ENCODE results near the gene CYBA. TPM values are rescaled to one million over a fixed set of nuclear protein-coding genes. Genes with fewer than 3 reads are reported as not detected.

The CYBA gene
- total and polyA plus RNA-seq, 10 of the 15 experiments (the other 5 are each of a cell fraction or from before 2014, with no cell fraction given), result 0.55 to 598 (median 258) TPM

GRCh38 chr16:88686439-88687253, 35.8 kb upstream of the CYBA start, which contains the start of gene SNAI3 (continued):
- TF ChIP-seq BHLHE40 (IDR thresholded peaks at IDR 0.05; ENCODE audit: borderline replicate concordance in 1 of 2, low read depth in 2 of 2, low read length in 1 of 2) (peak in 1 of 2 experiments; percentile 57; a peak in 1 of 4 replicates), EGR1 (IDR thresholded peaks at IDR 0.05; ENCODE audit: borderline replicate concordance in 1 of 2, low read depth in 2 of 2, low read length in 2 of 2) (peak in 1 of 2 experiments; percentile 65; a peak in 1 of 3 replicates), CHD4 (IDR thresholded peaks at IDR 0.05) (no peak), MXI1 (IDR thresholded peaks at IDR 0.05; ENCODE audit: low read depth, low read length) (0 out of 2 replicates have a peak, but pooled peaks have one; percentile 22)

- in situ Hi-C loops (cut with MboI), result no loop called here
- H3K79me2 ChIP-seq (ENCODE audit: control insufficient read depth, insufficient read depth, low read length), result no peaks in the 10 kb centered on the region
- peak overlapping the region; percentile 52; the same call in 1 of the 2 replicates for H3K9ac ChIP-seq (ENCODE audit: control insufficient read depth, insufficient read depth, low read length)
- FAIRE-seq (no peak), ATAC-seq (peak; percentile 8), DNase-seq (ENCODE audit: low read depth, low spot score) (no peak)
- H4K20me1 ChIP-seq (ENCODE audit: control insufficient read depth, insufficient read depth), result no peaks in the 10 kb centered on the region
- H3K4me3 ChIP-seq, result peak overlapping the region; percentile 98
- peaks cover 34% of the 10 kb centered on the region for H3K4me1 ChIP-seq (ENCODE audit: control insufficient read depth, insufficient read depth, low read length)
- ChIA-PET POLR2A (interaction anchor here (1.5 kb wide), 1 partner anchor 15 kb away, joined by 4 read pairs; no protein-coding TSS in a partner anchor), RAD21 (ENCODE audit: unreplicated experiment) (no interaction called here), SMC1A (ENCODE audit: uncharacterized antibody, unreplicated experiment) (no interaction called here), CTCF (interaction anchor here (1.2 to 1.6 kb wide), 2 partner anchors 18 to 20 kb away, joined by 3 to 4 read pairs; no protein-coding TSS in a partner anchor)
- 1% methylated on average over 11 of the region's 25 CpGs for WGBS (ENCODE audit: insufficient coverage, insufficient replicate concordance, low lambda C conversion rate, missing lambda C conversion rate)
- intact Hi-C loops (cut with micrococcal nuclease; ENCODE audit: unreplicated experiment), result no loop called here
- TF ChIP-seq CBX3 (IDR thresholded peaks at IDR 0.05; ENCODE audit: borderline replicate concordance, low read depth) (no peak), CTCF (IDR thresholded peaks at IDR 0.05 in 2 of 3, conservative IDR thresholded peaks at IDR 0.05 in 1 of 3; ENCODE audit: control insufficient read depth in 2 of 3, extremely low read depth in 1 of 3, insufficient read depth in 1 of 3, low read depth in 3 of 3, low read length in 3 of 3) (no peak), BMI1 (IDR thresholded peaks at IDR 0.05; ENCODE audit: borderline replicate concordance) (no peak), CREB1 (IDR thresholded peaks at IDR 0.05; ENCODE audit: low read depth) (no peak)
- H3K36me3 ChIP-seq (ENCODE audit: control insufficient read depth in 2 of 2, insufficient read depth in 2 of 2, low read length in 1 of 2), result no peaks in the 10 kb centered on the region
- no TSS peak for BruUV-seq (replicated peaks)
- H3K27me3 ChIP-seq (replicated peaks in 1 of 2; ENCODE audit: control insufficient read depth in 2 of 2, insufficient read depth in 2 of 2, low read length in 1 of 2), result no peaks in the 10 kb centered on the region; a peak in 1 of 4 replicates
- H3K27ac ChIP-seq (ENCODE audit: control insufficient read depth, insufficient read depth), result no peak overlapping the region
- H3K4me2 ChIP-seq (ENCODE audit: control insufficient read depth, insufficient read depth), result peak overlapping the region; percentile 92
- H3K9me3 ChIP-seq (replicated peaks; ENCODE audit: control insufficient read depth, insufficient read depth, low read length), result no peaks in the 10 kb centered on the region
- peak overlapping the region; percentile 61 for H2AFZ ChIP-seq (ENCODE audit: control insufficient read depth, low read depth, low read length)
Measured at GRCh38 chr16:88686062-88686438, 35.2 kb upstream of the CYBA start.

Data from GM12878 (cell line).